Lung microvascular endothelial cell (primary cell): Measurements from ENCODE around the gene C15orf40. TPM values are rescaled to one million over a fixed set of nuclear protein-coding genes. Genes with fewer than 3 reads are reported as not detected.

Experiments used
- DNase-seq, 2 donors: peaks; one replicate each; pipeline versions ENCODE4 v3.0.0 to v3.0.0-alpha.2; 2010; ENCODE audit warnings: low read depth in 2 of 2
- total RNA-seq: library from RNA; depleted of rRNA; stranded (reverse); fragments of >200 nt; gene quantifications from 2 replicates; pipeline ENCODE4 v1.2.1, GENCODE V29; 2014

C15orf40 gene
- total RNA-seq, 1 donor from 2014 or later, result 11.1 TPM

GRCh38 chr15:82993144-82993543 is 18.3 kb downstream of the C15orf40 start:
- no peak for DNase-seq

- DNase-seq, result no peak
Measured at GRCh38 chr15:82992436-82992998, 18.9 kb downstream of the C15orf40 start.

- peak; percentile 36 to 47 for DNase-seq
Measured at GRCh38 chr15:82986442-82986780, 25.0 kb downstream of the C15orf40 start.

GRCh38 chr15:82985688-82986441 is 25.6 kb downstream of the C15orf40 start, which contains the start of gene RAMAC:
Gene RAMAC, plus strand, starts transcription at chr15:82986210. Its CDS starts 2,809 bp downstream, at chr15:82989019.
- peak; percentile 93 for DNase-seq

- DNase-seq, result no peak
Measured at GRCh38 chr15:82980981-82981380, 30.5 kb downstream of the C15orf40 start.

GRCh38 chr15:82979726-82980125 is 31.7 kb downstream of the C15orf40 start:
- no peak for DNase-seq

GRCh38 chr15:82978438-82978837 is 33.0 kb downstream of the C15orf40 start:
- no peak for DNase-seq

GRCh38 chr15:82977076-82977475 is 34.4 kb downstream of the C15orf40 start:
- no peak for DNase-seq

- DNase-seq, result no peak
Measured at GRCh38 chr15:82972990-82973389, 38.4 kb downstream of the C15orf40 start.

- no peak for DNase-seq
Measured at GRCh38 chr15:82971218-82971984, 40.0 kb downstream of the C15orf40 start.

GRCh38 chr15:82970696-82971095 is 40.7 kb downstream of the C15orf40 start:
- DNase-seq, result no peak

GRCh38 chr15:82970078-82970686 is 41.3 kb downstream of the C15orf40 start:
- no peak for DNase-seq

- no peak for DNase-seq
Measured at GRCh38 chr15:82969353-82969752, 42.1 kb downstream of the C15orf40 start.

- DNase-seq, result no peak
Measured at GRCh38 chr15:82968066-82968465, 43.4 kb downstream of the C15orf40 start.

GRCh38 chr15:82966671-82967071 is 44.8 kb downstream of the C15orf40 start:
- no peak for DNase-seq

- no peak for DNase-seq
Measured at GRCh38 chr15:82964890-82965289, 46.5 kb downstream of the C15orf40 start.

GRCh38 chr15:82963471-82964341 is 47.7 kb downstream of the C15orf40 start:
- DNase-seq, result no peak

GRCh38 chr15:82960766-82961165 is 50.7 kb downstream of the C15orf40 start:
- DNase-seq, result no peak

- no peak for DNase-seq
Measured at GRCh38 chr15:82959423-82959822, 52.0 kb downstream of the C15orf40 start.

GRCh38 chr15:82958638-82959037 is 52.8 kb downstream of the C15orf40 start:
- DNase-seq, result no peak
